ENCODE results near the gene KLK2. TPM values are rescaled to one million over a fixed set of nuclear protein-coding genes. Genes with fewer than 3 reads are reported as not detected.

Gene KLK2
- total RNA-seq, 1 donor from 2014 or later: not detected

GRCh38 chr19:50896591-50897190 lies 23.5 kb downstream of the KLK2 start:
- DNase-seq (ENCODE audit: low spot score in 2 of 2): no peak
- Histone ChIP-seq H3K9me3 (no peaks in the 10 kb centered on the region), H3K4me1 (no peaks in the 10 kb centered on the region), H3K36me3 (no peaks in the 10 kb centered on the region), H3K27ac (no peak overlapping the region), H3K4me3 (no peak overlapping the region), H3K27me3 (no peaks in the 10 kb centered on the region)
- no peak for TF ChIP-seq CTCF (IDR thresholded peaks at IDR 0.05)
- intact Hi-C loops (cut with DNase I): no loop called here

GRCh38 chr19:50897191-50897607 lies 24.0 kb downstream of the KLK2 start:
- H3K9me3 ChIP-seq: no peaks in the 10 kb centered on the region

DNA sequence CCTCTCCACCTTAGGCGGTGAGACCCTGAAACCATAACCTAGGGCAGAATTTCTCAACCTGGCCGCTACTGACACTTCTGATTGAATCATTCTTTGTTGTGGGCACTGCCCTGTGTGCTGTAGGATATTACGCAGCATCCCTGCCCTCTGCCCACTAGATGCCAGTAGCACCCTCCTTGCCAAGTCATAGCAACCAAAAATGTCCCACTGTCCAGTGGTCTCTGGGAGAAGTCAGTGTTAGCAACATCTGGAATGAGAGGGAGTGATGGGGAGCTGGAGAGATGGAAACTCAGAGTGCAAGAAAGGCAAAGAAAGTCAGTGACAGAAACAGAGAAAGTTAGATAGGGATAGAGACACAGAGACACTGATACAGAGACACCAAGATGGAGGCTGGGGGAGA lies 24.4 kb downstream of the KLK2 start:
- intact Hi-C loops (cut with DNase I): no loop called here
- Histone ChIP-seq H3K27ac (no peak overlapping the region), H3K36me3 (no peaks in the 10 kb centered on the region), H3K27me3 (no peaks in the 10 kb centered on the region), H3K4me3 (no peak overlapping the region), H3K9me3 (no peaks in the 10 kb centered on the region), H3K4me1 (no peaks in the 10 kb centered on the region)
- no peak for DNase-seq (ENCODE audit: low spot score in 2 of 2)
- no peak for TF ChIP-seq CTCF (IDR thresholded peaks at IDR 0.05)

More at GRCh38 chr19:50897191-50897607, 24.0 kb downstream of the KLK2 start:
- H3K4me1 ChIP-seq: no peaks in the 10 kb centered on the region
- H3K4me3 ChIP-seq: no peak overlapping the region
- intact Hi-C loops (cut with DNase I): no loop called here
- no peaks in the 10 kb centered on the region for H3K27me3 ChIP-seq
- H3K36me3 ChIP-seq: no peaks in the 10 kb centered on the region
- TF ChIP-seq CTCF (IDR thresholded peaks at IDR 0.05): no peak
- H3K27ac ChIP-seq: no peak overlapping the region
- DNase-seq (ENCODE audit: low spot score in 2 of 2): no peak

DNA sequence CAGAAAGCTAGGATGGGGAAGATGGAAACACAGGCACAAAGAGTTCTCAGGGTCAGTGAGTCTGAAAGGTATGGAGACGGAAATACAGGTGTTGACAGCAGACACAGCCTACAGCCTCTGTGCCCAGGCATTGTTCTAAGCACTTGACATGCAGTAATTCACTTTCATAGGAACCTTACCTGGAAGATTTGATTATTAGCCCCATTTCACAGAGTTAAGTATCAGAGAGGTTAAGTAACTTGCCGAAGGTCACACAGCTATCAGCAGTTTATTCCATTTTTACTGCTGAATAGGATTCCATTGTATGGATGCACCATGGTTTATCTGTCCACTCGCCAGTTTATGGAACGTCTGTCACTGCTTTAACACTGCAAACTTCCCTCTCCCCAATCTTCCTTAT lies 24.8 kb downstream of the KLK2 start:
- intact Hi-C loops (cut with DNase I): no loop called here
- no peaks in the 10 kb centered on the region for H3K4me1 ChIP-seq
- no peak overlapping the region for H3K27ac ChIP-seq
- TF ChIP-seq CTCF (IDR thresholded peaks at IDR 0.05): no peak
- no peak overlapping the region for H3K4me3 ChIP-seq
- no peaks in the 10 kb centered on the region for H3K9me3 ChIP-seq
- DNase-seq (ENCODE audit: low spot score in 2 of 2): no peak
- no peaks in the 10 kb centered on the region for H3K36me3 ChIP-seq
- H3K27me3 ChIP-seq: no peaks in the 10 kb centered on the region

DNA sequence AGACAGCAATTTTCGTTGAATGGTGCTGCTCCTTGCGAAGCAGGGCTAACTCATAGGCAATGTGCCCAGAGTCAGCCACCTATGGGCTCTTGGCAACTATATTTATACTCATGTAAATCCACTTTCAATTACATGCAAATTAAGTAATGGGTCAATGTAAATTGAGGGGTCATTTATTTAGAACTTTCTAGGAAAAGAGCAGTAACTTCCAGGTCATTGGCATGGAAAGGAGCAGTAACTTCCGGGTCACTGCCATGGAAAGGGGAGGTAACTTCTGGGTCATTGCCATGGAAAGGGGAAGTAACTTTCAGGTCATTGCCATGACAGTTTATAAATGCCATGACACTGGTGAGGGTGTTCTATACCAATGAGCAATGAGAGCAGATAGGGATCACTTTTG lies 26.3 kb downstream of the KLK2 start:
- no peak for TF ChIP-seq CTCF (IDR thresholded peaks at IDR 0.05)
- Histone ChIP-seq H3K4me3 (no peak overlapping the region), H3K9me3 (no peaks in the 10 kb centered on the region), H3K4me1 (no peaks in the 10 kb centered on the region), H3K27ac (no peak overlapping the region), H3K36me3 (no peaks in the 10 kb centered on the region), H3K27me3 (no peaks in the 10 kb centered on the region)
- intact Hi-C loops (cut with DNase I): no loop called here
- DNase-seq (ENCODE audit: low spot score in 2 of 2): no peak

DNA sequence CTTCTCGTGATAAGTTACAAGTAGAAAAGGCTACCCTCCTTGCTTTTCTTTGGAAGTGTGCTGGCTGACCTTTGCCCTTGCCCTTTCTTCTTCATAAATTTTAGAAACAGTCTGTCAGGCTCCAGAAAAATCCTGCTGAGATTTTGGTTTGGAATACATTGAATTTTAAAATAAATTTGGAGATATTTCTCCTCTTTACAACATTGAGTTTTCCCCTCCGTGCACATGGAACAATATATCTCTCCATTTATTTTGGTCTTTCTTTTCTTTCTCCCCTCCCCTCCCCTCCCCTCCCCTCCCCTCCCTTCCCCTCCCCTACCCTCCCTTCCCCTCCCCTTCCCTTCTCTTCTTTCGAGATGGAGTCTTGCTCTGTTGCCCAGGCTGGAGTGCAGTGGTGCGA lies 29.4 kb downstream of the KLK2 start:
- no peak for DNase-seq (ENCODE audit: low spot score in 2 of 2)
- Histone ChIP-seq H3K27me3 (no peaks in the 10 kb centered on the region), H3K27ac (no peak overlapping the region), H3K36me3 (no peaks in the 10 kb centered on the region), H3K4me3 (no peak overlapping the region), H3K4me1 (no peaks in the 10 kb centered on the region), H3K9me3 (no peaks in the 10 kb centered on the region)
- no peak for TF ChIP-seq CTCF (IDR thresholded peaks at IDR 0.05)
- intact Hi-C loops (cut with DNase I): no loop called here
